Thoracic aorta (tissue), 2 donors: ENCODE data around the gene PPP2R5C. TPM values are rescaled to one million over a fixed set of nuclear protein-coding genes. Genes with fewer than 3 reads are reported as not detected.
A peak's percentile ranks its signal among the peaks of the same experiment; 100 is the strongest.

Experiments
- ATAC-seq: fragments of 150-250 bp; one replicate; pipeline ENCODE4 v1.8.0; 2017; ENCODE audit warnings: low read depth; ENCODE audit not compliant: insufficient number of reproducible peaks, low FRiP score
- DNase-seq: peaks from one replicate; pipeline ENCODE4 v3.0.0-alpha.2; 2020; ENCODE audit warnings: low spot score
- H3K27ac ChIP-seq, 2 donors: fragments of 200-600 bp; sonication (generic); 1 replicate in 1 of 2; 2 replicates in 1 of 2; pipeline ENCODE4 v1.5.1; 2016; ENCODE audit warnings: mild to moderate bottlenecking in 2 of 2, moderate library complexity in 2 of 2
- H3K27me3 ChIP-seq: fragments of 200-600 bp; sonication (generic); replicated peaks from 2 replicates; pipeline ENCODE4 v1.6.0; 2016; ENCODE audit warnings: mild to moderate bottlenecking; ENCODE audit not compliant: insufficient read depth
- H3K36me3 ChIP-seq: fragments of 200-600 bp; sonication (generic); one replicate; pipeline ENCODE4 v1.5.1; 2016
- H3K4me1 ChIP-seq, 2 donors: fragments of 200-600 bp; sonication (generic); 1 replicate in 1 of 2; 2 replicates in 1 of 2; pipeline versions ENCODE4 v1.5.1 to v1.6.0; 2016; ENCODE audit warnings: low read depth in 2 of 2, mild to moderate bottlenecking in 1 of 2; ENCODE audit not compliant: control insufficient read depth in 1 of 2
- H3K4me3 ChIP-seq: fragments of 200-600 bp; sonication (generic); 2 replicates; pipeline ENCODE4 v1.5.1; 2016; ENCODE audit warnings: mild to moderate bottlenecking
- H3K9me3 ChIP-seq: fragments of 200-600 bp; sonication (generic); 2 replicates; pipeline ENCODE4 v1.5.1; 2016
- CTCF ChIP-seq: fragments of 200-600 bp; sonication (generic); IDR thresholded peaks from one replicate; pipeline ENCODE4 v1.5.1; 2019; ENCODE audit warnings: antibody characterized with exemption
- total RNA-seq, 2 donors: library from RNA; depleted of rRNA; stranded (reverse); fragments of >200 nt; gene quantifications; one replicate each; pipeline versions ENCODE4 v1.1.0 to v1.2.3, GENCODE V29; 2016

Gene PPP2R5C
- total RNA-seq, 2 donors from 2014 or later = 97.2 to 341 TPM

- ATAC-seq = no peak
Measured at GRCh38 chr14:101730626-101731186, 30.8 kb upstream of the PPP2R5C start.

DNA sequence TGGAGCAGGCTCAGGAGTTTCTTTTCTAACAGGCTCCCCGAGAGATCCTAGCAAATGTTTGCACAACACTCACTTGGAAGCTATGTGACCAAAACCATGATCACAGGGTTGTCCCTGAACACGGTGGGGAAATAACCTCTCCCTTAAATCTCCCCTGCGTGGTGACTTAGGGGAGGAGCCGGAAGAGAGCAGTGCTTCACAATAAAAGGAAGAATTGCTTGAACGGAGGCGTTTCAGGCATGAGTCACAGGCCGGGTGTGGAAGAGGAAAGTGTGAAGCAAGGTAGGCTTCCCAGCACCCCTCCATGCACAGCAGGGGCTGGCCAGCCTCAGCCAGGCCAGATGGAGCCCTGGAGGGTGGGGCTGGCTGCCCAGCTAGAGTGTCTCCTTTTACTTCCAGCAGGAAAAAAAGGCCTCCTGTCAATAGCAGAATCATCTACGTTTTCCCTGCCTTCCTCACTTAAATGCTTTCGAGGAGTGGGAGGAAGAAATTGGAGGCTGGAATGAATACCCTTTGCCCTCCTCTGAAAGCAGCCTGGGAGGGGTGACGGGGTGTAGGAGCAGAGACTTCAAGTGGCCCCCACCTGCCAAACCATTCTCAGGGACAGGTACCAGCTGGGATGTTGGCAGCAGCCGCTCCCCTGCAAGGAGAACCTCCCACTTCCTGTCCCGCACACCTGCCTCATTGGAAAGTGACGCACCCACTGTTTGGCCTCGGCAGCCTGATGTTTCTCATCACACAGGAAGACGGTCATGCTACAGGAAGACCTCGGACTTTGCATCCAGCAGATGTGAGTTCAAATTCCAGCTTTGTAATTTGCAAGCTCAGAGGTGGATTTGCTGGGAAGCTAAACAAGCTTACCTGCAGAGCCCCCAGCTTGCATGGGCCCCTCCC, 30.1 kb upstream of the PPP2R5C start:
- no peak for DNase-seq
- no peak for ATAC-seq
- no peak for TF ChIP-seq CTCF
- Histone ChIP-seq H3K27ac (no peak overlapping the region), H3K9me3 (no peaks in the 10 kb centered on the region), H3K4me3 (peak overlapping the region; percentile 24), H3K27me3 (no peaks in the 10 kb centered on the region), H3K36me3 (no peaks in the 10 kb centered on the region), H3K4me1 (peaks cover 0 to 3% of the 10 kb centered on the region in 2 donors)

More at GRCh38 chr14:101730626-101731186, 30.8 kb upstream of the PPP2R5C start:
- H3K27me3 ChIP-seq = no peaks in the 10 kb centered on the region
- TF ChIP-seq CTCF = no peak
- H3K4me3 ChIP-seq = peak overlapping the region; percentile 24
- no peaks in the 10 kb centered on the region for H3K36me3 ChIP-seq
- H3K9me3 ChIP-seq = no peaks in the 10 kb centered on the region
- DNase-seq = no peak
- H3K27ac ChIP-seq = no peak overlapping the region
- H3K4me1 ChIP-seq = peaks cover 0 to 3% of the 10 kb centered on the region in 2 donors

GRCh38 chr14:101732118-101732517, 29.4 kb upstream of the PPP2R5C start:
- Histone ChIP-seq H3K36me3 (no peaks in the 10 kb centered on the region), H3K4me3 (no peak overlapping the region), H3K27ac (no peak overlapping the region), H3K27me3 (no peaks in the 10 kb centered on the region), H3K9me3 (no peaks in the 10 kb centered on the region), H3K4me1 (peaks cover 0 to 3% of the 10 kb centered on the region in 2 donors)
- no peak for TF ChIP-seq CTCF
- ATAC-seq = no peak
- DNase-seq = no peak

DNA sequence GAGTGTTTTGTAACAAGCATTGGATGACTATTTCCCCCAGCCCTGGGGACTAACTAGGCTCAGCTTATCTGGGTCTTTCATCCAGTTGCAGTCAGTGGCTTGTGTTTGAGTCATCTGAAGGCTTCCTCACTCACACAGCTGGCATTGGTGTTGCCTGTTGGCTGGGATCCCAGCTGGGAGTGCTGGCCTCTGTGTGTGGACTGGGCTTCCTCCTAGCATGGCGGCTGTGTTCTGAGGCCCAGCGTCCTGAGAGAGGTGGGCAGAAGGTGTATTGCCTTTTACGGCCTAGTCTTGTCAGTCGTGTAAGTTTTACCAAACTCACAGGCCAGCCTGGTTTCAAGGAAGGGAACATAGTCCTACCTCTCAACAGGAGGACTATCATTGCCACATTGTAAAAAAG, 28.3 kb upstream of the PPP2R5C start:
- Histone ChIP-seq H3K27ac (no peak overlapping the region), H3K27me3 (no peaks in the 10 kb centered on the region), H3K4me3 (no peak overlapping the region), H3K9me3 (no peaks in the 10 kb centered on the region), H3K4me1 (peaks cover 0 to 3% of the 10 kb centered on the region in 2 donors), H3K36me3 (no peaks in the 10 kb centered on the region)
- TF ChIP-seq CTCF = no peak
- no peak for DNase-seq
- no peak for ATAC-seq

DNA sequence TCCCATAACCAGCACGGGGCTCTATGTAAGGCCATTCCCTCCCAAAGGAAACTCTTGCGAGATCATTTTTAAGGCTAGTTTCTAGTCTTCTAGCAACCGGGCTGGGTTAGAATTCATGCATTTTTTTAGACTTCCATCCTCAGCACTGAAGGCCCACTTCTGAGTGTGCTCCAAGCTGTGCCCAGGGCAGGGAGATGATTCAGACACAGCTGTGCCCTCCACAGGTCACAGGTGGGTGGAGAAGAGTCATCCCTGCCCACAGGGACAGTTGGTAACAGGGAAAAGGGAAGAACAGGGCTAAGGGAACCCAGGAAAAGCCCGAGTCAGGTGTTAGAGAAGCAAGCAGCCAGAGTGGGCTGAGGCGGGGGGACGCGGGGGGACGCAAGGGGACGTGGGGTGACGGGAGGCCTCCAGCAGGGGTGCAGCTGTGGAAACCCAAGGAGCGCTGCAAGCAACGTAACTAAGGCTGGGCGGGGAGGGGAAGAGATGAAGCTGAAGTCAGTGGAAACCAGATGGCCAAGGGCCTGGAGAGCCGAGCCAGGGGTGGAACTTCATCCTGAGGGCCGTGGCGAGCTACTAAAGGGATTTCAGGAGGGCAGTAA, 27.2 kb upstream of the PPP2R5C start:
- no peaks in the 10 kb centered on the region for H3K27me3 ChIP-seq
- no peaks in the 10 kb centered on the region for H3K9me3 ChIP-seq
- H3K4me1 ChIP-seq = peaks cover 0 to 3% of the 10 kb centered on the region in 2 donors
- ATAC-seq (no peak), DNase-seq (no peak)
- no peak overlapping the region for H3K27ac ChIP-seq
- TF ChIP-seq CTCF = no peak
- no peak overlapping the region for H3K4me3 ChIP-seq
- H3K36me3 ChIP-seq = no peaks in the 10 kb centered on the region
